Inferior parietal cortex (tissue), 1 donor: Measurements from ENCODE around the gene KRTAP15-1.

Source experiments
- DNase-seq: peaks from one replicate; pipeline ENCODE4 v3.0.0-alpha.2; 2016; ENCODE audit errors: extremely low spot score

Gene KRTAP15-1

GRCh38 chr21:30487336-30487735, 47.3 kb downstream of the KRTAP15-1 start, which contains the start of gene KRTAP19-2:
Gene KRTAP19-2, minus strand, starts transcription at chr21:30487436. Its CDS starts 88 bp downstream, at chr21:30487348.
- DNase-seq: no peak
